ENCODE measurements around the gene TEX19. TPM values are rescaled to one million over a fixed set of nuclear protein-coding genes. Genes with fewer than 3 reads are reported as not detected.

The TEX19 gene
- total and polyA plus RNA-seq, 2 of the 8 experiments (the other 6 are each of a cell fraction or from before 2014, with no cell fraction given) = 0.54 to 0.80 TPM

DNA sequence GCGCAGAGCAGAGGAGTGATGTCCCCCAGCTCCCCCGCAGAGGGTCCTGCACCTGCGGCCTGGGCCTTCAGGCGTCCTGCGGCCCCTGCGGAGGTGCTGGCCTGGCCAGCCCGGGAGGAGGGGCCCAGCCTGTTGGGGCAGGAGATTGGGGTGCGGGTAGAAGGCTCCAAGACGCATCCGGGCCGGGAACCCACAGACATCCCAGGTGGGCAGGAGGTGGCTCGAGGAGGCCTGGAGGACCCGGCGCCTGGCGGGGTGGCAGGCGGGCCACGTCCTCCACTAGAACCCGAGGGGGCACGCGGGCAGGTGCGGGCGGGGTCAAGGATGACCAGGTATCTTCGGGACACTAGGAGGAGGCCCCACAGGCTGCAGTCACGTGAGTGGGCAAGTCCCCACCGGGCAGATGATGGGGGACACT is 24.8 kb upstream of the TEX19 start (continued):
- TF ChIP-seq, protein P1, sequence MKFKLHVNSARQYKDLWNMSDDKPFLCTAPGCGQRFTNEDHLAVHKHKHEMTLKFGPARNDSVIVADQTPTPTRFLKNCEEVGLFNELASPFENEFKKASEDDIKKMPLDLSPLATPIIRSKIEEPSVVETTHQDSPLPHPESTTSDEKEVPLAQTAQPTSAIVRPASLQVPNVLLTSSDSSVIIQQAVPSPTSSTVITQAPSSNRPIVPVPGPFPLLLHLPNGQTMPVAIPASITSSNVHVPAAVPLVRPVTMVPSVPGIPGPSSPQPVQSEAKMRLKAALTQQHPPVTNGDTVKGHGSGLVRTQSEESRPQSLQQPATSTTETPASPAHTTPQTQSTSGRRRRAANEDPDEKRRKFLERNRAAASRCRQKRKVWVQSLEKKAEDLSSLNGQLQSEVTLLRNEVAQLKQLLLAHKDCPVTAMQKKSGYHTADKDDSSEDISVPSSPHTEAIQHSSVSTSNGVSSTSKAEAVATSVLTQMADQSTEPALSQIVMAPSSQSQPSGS (IDR thresholded peaks at IDR 0.05; ENCODE audit: low read length) = no peak
- TF ChIP-seq, protein P2, sequence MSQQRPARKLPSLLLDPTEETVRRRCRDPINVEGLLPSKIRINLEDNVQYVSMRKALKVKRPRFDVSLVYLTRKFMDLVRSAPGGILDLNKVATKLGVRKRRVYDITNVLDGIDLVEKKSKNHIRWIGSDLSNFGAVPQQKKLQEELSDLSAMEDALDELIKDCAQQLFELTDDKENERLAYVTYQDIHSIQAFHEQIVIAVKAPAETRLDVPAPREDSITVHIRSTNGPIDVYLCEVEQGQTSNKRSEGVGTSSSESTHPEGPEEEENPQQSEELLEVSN (IDR thresholded peaks at IDR 0.05) = no peak
- TF ChIP-seq NANOG (IDR thresholded peaks at IDR 0.05; ENCODE audit: insufficient read depth, low read depth, low read length, poor library complexity, severe bottlenecking) (no peak), BACH1 (IDR thresholded peaks at IDR 0.05; ENCODE audit: low read length) (no peak), SRF (IDR thresholded peaks at IDR 0.05; ENCODE audit: low read depth, low read length) (no peak), SP1 (IDR thresholded peaks at IDR 0.05; ENCODE audit: low read depth, low read length) (no peak), RNF2 (IDR thresholded peaks at IDR 0.05; ENCODE audit: borderline replicate concordance, low read depth, low read length, missing control alignments, poor library complexity, severe bottlenecking) (no peak)
